HG03135 (cell line): ENCODE data around the gene GRIFIN.

Experiments
- ATAC-seq: cut with Tn5 transposase; IDR thresholded peaks from one replicate; pipeline ENCODE4 v1.9.1; 2021; ENCODE audit warnings: mild to moderate bottlenecking, moderate library complexity; ENCODE audit not compliant: unreplicated experiment

GRIFIN gene

GRCh38 chr7:2499719-2500430 lies 23.7 kb upstream of the GRIFIN start:
- no peak for ATAC-seq

- ATAC-seq: no peak
These were observed 23.0 kb upstream of the GRIFIN start for GRCh38 chr7:2499181-2499580.

GRCh38 chr7:2498708-2499107 lies 22.5 kb upstream of the GRIFIN start:
- ATAC-seq: no peak

GRCh38 chr7:2497500-2498336 lies 21.5 kb upstream of the GRIFIN start:
- no peak for ATAC-seq

- no peak for ATAC-seq
These were observed 20.9 kb upstream of the GRIFIN start for GRCh38 chr7:2497065-2497464.

- no peak for ATAC-seq
These were observed 20.2 kb upstream of the GRIFIN start for GRCh38 chr7:2496375-2496774.

- ATAC-seq: no peak
These were observed 19.5 kb upstream of the GRIFIN start for GRCh38 chr7:2495418-2496299.

GRCh38 chr7:2494191-2495130 lies 18.3 kb upstream of the GRIFIN start:
- no peak for ATAC-seq

GRCh38 chr7:2493205-2494164 lies 17.3 kb upstream of the GRIFIN start:
- ATAC-seq: no peak

- no peak for ATAC-seq
These were observed 15.8 kb upstream of the GRIFIN start for GRCh38 chr7:2492038-2492437.

- no peak for ATAC-seq
These were observed 14.0 kb upstream of the GRIFIN start for GRCh38 chr7:2490181-2490651.

- no peak for ATAC-seq
These were observed 12.5 kb upstream of the GRIFIN start for GRCh38 chr7:2488681-2489080.

GRCh38 chr7:2488272-2488645 lies 12.1 kb upstream of the GRIFIN start:
- no peak for ATAC-seq

GRCh38 chr7:2487586-2488271 lies 11.5 kb upstream of the GRIFIN start:
- ATAC-seq: no peak

GRCh38 chr7:2484868-2485267 lies 8.7 kb upstream of the GRIFIN start:
- no peak for ATAC-seq

GRCh38 chr7:2483494-2483893 lies 7.3 kb upstream of the GRIFIN start:
- no peak for ATAC-seq

- ATAC-seq: no peak
These were observed 6.7 kb upstream of the GRIFIN start for GRCh38 chr7:2482725-2483451.

- ATAC-seq: no peak
These were observed 5.0 kb upstream of the GRIFIN start for GRCh38 chr7:2481195-2481594.
